ENCODE measurements around the gene KDM8.

DNA sequence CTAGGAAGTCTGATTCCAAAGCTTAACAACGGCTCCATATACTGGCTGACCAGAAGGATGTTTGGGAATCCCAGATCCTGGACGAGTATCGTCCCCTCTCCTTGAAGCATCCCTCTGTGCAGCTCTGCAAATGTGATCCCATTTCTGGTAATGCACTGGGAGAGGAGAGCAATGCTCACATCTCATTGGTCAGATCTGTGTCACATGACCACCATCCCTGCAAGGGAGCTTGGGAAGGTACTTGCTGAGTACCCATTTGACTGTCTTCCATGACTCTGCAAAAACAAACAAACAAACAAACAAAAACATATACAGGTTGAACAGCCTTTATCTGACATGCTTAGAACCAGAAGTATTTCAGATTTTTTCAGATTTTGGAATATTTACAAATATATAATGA is 41.9 kb upstream of the KDM8 start:
- TF ChIP-seq, protein P1, sequence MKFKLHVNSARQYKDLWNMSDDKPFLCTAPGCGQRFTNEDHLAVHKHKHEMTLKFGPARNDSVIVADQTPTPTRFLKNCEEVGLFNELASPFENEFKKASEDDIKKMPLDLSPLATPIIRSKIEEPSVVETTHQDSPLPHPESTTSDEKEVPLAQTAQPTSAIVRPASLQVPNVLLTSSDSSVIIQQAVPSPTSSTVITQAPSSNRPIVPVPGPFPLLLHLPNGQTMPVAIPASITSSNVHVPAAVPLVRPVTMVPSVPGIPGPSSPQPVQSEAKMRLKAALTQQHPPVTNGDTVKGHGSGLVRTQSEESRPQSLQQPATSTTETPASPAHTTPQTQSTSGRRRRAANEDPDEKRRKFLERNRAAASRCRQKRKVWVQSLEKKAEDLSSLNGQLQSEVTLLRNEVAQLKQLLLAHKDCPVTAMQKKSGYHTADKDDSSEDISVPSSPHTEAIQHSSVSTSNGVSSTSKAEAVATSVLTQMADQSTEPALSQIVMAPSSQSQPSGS (tag by site-specific recombination; IDR thresholded peaks at IDR 0.05; ENCODE audit: low read depth), result no peak
- TF ChIP-seq ZNF670 (tag by site-specific recombination; IDR thresholded peaks at IDR 0.05; ENCODE audit: low read depth), result no peak
- TF ChIP-seq, protein P2, sequence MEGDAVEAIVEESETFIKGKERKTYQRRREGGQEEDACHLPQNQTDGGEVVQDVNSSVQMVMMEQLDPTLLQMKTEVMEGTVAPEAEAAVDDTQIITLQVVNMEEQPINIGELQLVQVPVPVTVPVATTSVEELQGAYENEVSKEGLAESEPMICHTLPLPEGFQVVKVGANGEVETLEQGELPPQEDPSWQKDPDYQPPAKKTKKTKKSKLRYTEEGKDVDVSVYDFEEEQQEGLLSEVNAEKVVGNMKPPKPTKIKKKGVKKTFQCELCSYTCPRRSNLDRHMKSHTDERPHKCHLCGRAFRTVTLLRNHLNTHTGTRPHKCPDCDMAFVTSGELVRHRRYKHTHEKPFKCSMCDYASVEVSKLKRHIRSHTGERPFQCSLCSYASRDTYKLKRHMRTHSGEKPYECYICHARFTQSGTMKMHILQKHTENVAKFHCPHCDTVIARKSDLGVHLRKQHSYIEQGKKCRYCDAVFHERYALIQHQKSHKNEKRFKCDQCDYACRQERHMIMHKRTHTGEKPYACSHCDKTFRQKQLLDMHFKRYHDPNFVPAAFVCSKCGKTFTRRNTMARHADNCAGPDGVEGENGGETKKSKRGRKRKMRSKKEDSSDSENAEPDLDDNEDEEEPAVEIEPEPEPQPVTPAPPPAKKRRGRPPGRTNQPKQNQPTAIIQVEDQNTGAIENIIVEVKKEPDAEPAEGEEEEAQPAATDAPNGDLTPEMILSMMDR (tag by site-specific recombination; IDR thresholded peaks at IDR 0.05), result no peak
- TF ChIP-seq ZNF248 (tag by site-specific recombination; IDR thresholded peaks at IDR 0.05), result no peak
- TF ChIP-seq, protein P3, sequence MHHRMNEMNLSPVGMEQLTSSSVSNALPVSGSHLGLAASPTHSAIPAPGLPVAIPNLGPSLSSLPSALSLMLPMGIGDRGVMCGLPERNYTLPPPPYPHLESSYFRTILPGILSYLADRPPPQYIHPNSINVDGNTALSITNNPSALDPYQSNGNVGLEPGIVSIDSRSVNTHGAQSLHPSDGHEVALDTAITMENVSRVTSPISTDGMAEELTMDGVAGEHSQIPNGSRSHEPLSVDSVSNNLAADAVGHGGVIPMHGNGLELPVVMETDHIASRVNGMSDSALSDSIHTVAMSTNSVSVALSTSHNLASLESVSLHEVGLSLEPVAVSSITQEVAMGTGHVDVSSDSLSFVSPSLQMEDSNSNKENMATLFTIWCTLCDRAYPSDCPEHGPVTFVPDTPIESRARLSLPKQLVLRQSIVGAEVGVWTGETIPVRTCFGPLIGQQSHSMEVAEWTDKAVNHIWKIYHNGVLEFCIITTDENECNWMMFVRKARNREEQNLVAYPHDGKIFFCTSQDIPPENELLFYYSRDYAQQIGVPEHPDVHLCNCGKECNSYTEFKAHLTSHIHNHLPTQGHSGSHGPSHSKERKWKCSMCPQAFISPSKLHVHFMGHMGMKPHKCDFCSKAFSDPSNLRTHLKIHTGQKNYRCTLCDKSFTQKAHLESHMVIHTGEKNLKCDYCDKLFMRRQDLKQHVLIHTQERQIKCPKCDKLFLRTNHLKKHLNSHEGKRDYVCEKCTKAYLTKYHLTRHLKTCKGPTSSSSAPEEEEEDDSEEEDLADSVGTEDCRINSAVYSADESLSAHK (tag by site-specific recombination; IDR thresholded peaks at IDR 0.05), result no peak
- no peak for TF ChIP-seq ZNF48 (tag by site-specific recombination; IDR thresholded peaks at IDR 0.05)
- no peak for TF ChIP-seq ZNF311 (tag by site-specific recombination; IDR thresholded peaks at IDR 0.05; ENCODE audit: borderline replicate concordance)
- TF ChIP-seq ZNF423 (tag by site-specific recombination; IDR thresholded peaks at IDR 0.05), result no peak
- no peak for TF ChIP-seq ZNF174 (tag by site-specific recombination; IDR thresholded peaks at IDR 0.05)
- TF ChIP-seq ZNF747 (tag by site-specific recombination; IDR thresholded peaks at IDR 0.05), result no peak
- TF ChIP-seq ZFHX2 (tag by site-specific recombination; conservative IDR thresholded peaks at IDR 0.05), result no peak
- no peak for TF ChIP-seq ZNF623 (tag by site-specific recombination; IDR thresholded peaks at IDR 0.05)
- no peak for TF ChIP-seq ZNF404 (tag by site-specific recombination; IDR thresholded peaks at IDR 0.05)
- TF ChIP-seq ZNF792 (tag by site-specific recombination; IDR thresholded peaks at IDR 0.05), result no peak
